K562 (cell line): Measurements from ENCODE around the gene PTGR1. TPM values are rescaled to one million over a fixed set of nuclear protein-coding genes. Genes with fewer than 3 reads are reported as not detected.
A peak's percentile ranks its signal among the peaks of the same experiment; 100 is the strongest.

Source experiments
- ADNP ChIP-seq: fragments of 200-800 bp; sonication (Bioruptor generic); IDR thresholded peaks from 2 replicates; pipeline ENCODE4 v1.6.1; 2016; ENCODE audit warnings: missing genetic modification characterization, missing compliant biosample characterization
- CHCHD3 ChIP-seq: fragments of 250-450 bp; sonication (Bioruptor Pico); IDR thresholded peaks from 2 replicates; pipeline ENCODE4 v2.1.2; 2022; ENCODE audit warnings: mild to moderate bottlenecking
- CXXC5 ChIP-seq: fragments of 250-450 bp; sonication (Bioruptor Pico); IDR thresholded peaks from 2 replicates; pipeline ENCODE4 v1.8.0; 2022; ENCODE audit warnings: inconsistent platforms, mild to moderate bottlenecking, moderate library complexity
- E2F6 ChIP-seq, 2 experiments: IDR thresholded peaks; 2 replicates each; pipeline ENCODE4 v1.6.1; 2011; ENCODE audit warnings: borderline replicate concordance in 1 of 2, control low read depth in 1 of 2, low read depth in 1 of 2, low read length in 1 of 2, mild to moderate bottlenecking in 1 of 2, mixed read lengths in 1 of 2, moderate library complexity in 1 of 2; ENCODE audit not compliant: insufficient read depth in 1 of 2, insufficient read length in 1 of 2, poor library complexity in 1 of 2, severe bottlenecking in 1 of 2; ENCODE audit errors: extremely low read depth in 1 of 2
- ELF4 ChIP-seq: fragments of 450-650 bp; formaldehyde crosslinking; IDR thresholded peaks from 2 replicates; pipeline ENCODE4 v1.4.0; 2022; ENCODE audit warnings: missing genetic modification characterization
- JUND ChIP-seq, 2 experiments: IDR thresholded peaks; 2 replicates in 1 of 2; 3 replicates in 1 of 2; pipeline ENCODE4 v1.6.1; 2011; ENCODE audit warnings: borderline replicate concordance in 2 of 2, low read depth in 2 of 2, low read length in 2 of 2, improper control_type of control experiment in 1 of 2, missing biosample characterization in 1 of 2, missing genetic modification characterization in 1 of 2, missing genetic modification reagents in 1 of 2
- NELFE ChIP-seq: IDR thresholded peaks from 2 replicates; pipeline ENCODE4 v1.6.1; 2011; ENCODE audit warnings: mild to moderate bottlenecking; ENCODE audit not compliant: insufficient read depth, insufficient read length
- NR3C1 ChIP-seq: sonication (generic); formaldehyde crosslinking; IDR thresholded peaks from 2 replicates; pipeline ENCODE4 v1.8.1; 2022; ENCODE audit warnings: missing genetic modification reagents
- ZC3H11A ChIP-seq: IDR thresholded peaks from 2 replicates; pipeline ENCODE4 v1.6.1; 2012; ENCODE audit warnings: low read depth, low read length, improper control_type of control experiment
- ZFX ChIP-seq: sonication (generic); formaldehyde crosslinking; IDR thresholded peaks from 2 replicates; pipeline ENCODE4 v1.8.0; 2022; ENCODE audit warnings: mild to moderate bottlenecking, missing genetic modification reagents, moderate library complexity
- ZNF3 ChIP-seq: fragments of 250-450 bp; sonication (Bioruptor Pico); IDR thresholded peaks from 2 replicates; pipeline ENCODE4 v1.5.0; 2021; ENCODE audit warnings: mild to moderate bottlenecking, moderate library complexity
- ZNF592 ChIP-seq: fragments of 450-650 bp; IDR thresholded peaks from 2 replicates; pipeline ENCODE4 v1.6.1; 2017; ENCODE audit warnings: antibody characterized with exemption, mild to moderate bottlenecking
- ZNF764 ChIP-seq: fragments of 250-450 bp; sonication (Bioruptor Pico); IDR thresholded peaks from 2 replicates; pipeline ENCODE4 v1.4.0; 2020; ENCODE audit warnings: low read depth, mild to moderate bottlenecking, moderate library complexity
- polyA plus RNA-seq, 8 experiments: library from polyadenylated mRNA; depleted of rRNA in 4 of 8; stranded (reverse) in 5 of 8; unstranded in 3 of 8; fragments of >200 nt; fragmentation: Nextera tagmentation in 2 of 8; fragmentation: Illumina TruSeq in 1 of 8; extraction: Ambion mirVana in 2 of 8; extraction: Trizol in 1 of 8; gene quantifications; 2 replicates each; pipeline versions ENCODE4 v1.2.1 to v1.2.3, GENCODE V29; 2011 to 2014; ENCODE audit warnings: inconsistent platforms in 1 of 8, missing spikeins in 1 of 8
- total RNA-seq, 7 experiments: library from RNA; depleted of rRNA in 6 of 7; stranded (reverse); fragments of >200 nt in 6 of 7; fragmentation: Illumina TruSeq in 2 of 7; extraction: Trizol in 2 of 7; gene quantifications; 2 replicates each; pipeline versions ENCODE4 v1.2.1 to v1.2.3, GENCODE V29; 2011 to 2021; ENCODE audit warnings: low replicate concordance in 1 of 7
- TF ChIP-seq, protein P1 (sequence below): IDR thresholded peaks from 3 replicates; pipeline ENCODE4 v1.6.1; 2011; ENCODE audit warnings: borderline replicate concordance, mild to moderate bottlenecking, moderate library complexity; ENCODE audit not compliant: insufficient read length; ENCODE audit errors: extremely low read depth
- TF ChIP-seq, protein P2 (sequence below), 2 experiments: fragments of 450-650 bp; conservative IDR thresholded peaks; 2 replicates each; pipeline ENCODE4 v1.6.1; 2017; ENCODE audit warnings: mild to moderate bottlenecking in 2 of 2, moderate library complexity in 2 of 2

Gene PTGR1
- total and polyA plus RNA-seq, 9 of the 15 experiments (the other 6 are each of a cell fraction or from before 2014, with no cell fraction given), result 0.22 TPM; not detected in 8

DNA sequence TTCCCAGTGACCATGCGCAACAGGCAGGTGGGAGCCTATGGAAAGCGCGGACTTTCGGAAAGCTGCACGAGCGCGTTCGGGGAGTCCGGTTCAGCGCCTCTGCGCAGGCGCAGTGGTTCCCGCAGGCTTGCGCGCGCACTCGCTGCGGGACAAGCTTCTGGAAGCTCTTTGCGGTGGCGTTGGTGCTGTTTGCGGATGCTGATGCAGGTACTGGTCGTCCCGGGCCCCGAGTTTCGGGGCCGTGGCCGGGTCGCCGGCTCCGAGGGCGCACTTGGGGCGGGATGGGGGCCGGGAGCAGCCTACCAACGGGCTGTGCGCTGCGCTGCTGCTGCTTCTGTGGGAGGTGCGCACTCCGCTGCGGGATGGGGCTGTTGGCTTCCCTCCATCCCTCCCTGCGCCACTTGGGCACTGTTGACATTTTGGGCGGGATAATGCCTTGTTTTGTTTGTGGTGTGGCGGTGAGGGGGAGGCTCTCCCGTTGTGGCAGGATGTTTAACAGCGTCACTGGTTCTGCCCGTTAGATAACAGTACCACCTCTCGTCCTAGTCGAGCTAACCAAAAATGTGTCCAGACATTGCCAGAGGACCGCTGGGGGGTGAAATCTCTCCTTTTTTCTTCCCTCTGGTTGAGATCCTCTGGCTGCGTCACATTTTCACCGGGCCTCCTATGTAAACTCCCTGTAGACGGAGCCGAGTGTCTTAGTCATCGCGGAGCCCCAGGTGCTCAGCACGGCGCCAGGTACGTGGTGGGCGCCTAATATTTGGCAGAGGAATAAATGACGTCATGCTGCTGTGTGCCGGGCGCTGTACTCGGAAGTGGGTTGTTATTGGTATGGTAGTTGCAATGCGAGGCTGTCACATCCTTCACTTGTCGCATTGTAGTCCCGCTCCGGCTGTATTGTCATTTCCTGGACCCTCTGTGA, 74.1 kb downstream of the PTGR1 start, which contains the start of gene ZNF483 (continued):
- TF ChIP-seq, protein P1, sequence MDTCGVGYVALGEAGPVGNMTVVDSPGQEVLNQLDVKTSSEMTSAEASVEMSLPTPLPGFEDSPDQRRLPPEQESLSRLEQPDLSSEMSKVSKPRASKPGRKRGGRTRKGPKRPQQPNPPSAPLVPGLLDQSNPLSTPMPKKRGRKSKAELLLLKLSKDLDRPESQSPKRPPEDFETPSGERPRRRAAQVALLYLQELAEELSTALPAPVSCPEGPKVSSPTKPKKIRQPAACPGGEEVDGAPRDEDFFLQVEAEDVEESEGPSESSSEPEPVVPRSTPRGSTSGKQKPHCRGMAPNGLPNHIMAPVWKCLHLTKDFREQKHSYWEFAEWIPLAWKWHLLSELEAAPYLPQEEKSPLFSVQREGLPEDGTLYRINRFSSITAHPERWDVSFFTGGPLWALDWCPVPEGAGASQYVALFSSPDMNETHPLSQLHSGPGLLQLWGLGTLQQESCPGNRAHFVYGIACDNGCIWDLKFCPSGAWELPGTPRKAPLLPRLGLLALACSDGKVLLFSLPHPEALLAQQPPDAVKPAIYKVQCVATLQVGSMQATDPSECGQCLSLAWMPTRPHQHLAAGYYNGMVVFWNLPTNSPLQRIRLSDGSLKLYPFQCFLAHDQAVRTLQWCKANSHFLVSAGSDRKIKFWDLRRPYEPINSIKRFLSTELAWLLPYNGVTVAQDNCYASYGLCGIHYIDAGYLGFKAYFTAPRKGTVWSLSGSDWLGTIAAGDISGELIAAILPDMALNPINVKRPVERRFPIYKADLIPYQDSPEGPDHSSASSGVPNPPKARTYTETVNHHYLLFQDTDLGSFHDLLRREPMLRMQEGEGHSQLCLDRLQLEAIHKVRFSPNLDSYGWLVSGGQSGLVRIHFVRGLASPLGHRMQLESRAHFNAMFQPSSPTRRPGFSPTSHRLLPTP, result no peak
- TF ChIP-seq ADNP (no peak), NELFE (no peak), ZFX (no peak), ELF4 (no peak), ZNF3 (CRISPR knock-in tag) (no peak), NR3C1 (CRISPR knock-in tag) (no peak), JUND (IDR thresholded peaks at IDR 0.05; ENCODE audit: borderline replicate concordance, low read depth, low read length) (0 out of 2 replicates have a peak, but pooled peaks have one; percentile 7), JUND (tag; IDR thresholded peaks at IDR 0.05; ENCODE audit: borderline replicate concordance, low read depth, low read length) (no peak; the same call in 2 of the 3 replicates), ZNF764 (CRISPR knock-in tag) (no peak), E2F6 (IDR thresholded peaks at IDR 0.05; ENCODE audit: borderline replicate concordance in 1 of 2, extremely low read depth in 1 of 2, insufficient read depth in 1 of 2, insufficient read length in 1 of 2, low read depth in 1 of 2, low read length in 1 of 2, poor library complexity in 1 of 2, severe bottlenecking in 1 of 2) (peak in 1 of 2 experiments; percentile 47), CXXC5 (CRISPR knock-in tag) (peak; percentile 24; the same call in 1 of the 2 replicates), CHCHD3 (CRISPR knock-in tag) (no peak), ZNF592 (no peak), ZC3H11A (no peak)
- TF ChIP-seq, protein P2, sequence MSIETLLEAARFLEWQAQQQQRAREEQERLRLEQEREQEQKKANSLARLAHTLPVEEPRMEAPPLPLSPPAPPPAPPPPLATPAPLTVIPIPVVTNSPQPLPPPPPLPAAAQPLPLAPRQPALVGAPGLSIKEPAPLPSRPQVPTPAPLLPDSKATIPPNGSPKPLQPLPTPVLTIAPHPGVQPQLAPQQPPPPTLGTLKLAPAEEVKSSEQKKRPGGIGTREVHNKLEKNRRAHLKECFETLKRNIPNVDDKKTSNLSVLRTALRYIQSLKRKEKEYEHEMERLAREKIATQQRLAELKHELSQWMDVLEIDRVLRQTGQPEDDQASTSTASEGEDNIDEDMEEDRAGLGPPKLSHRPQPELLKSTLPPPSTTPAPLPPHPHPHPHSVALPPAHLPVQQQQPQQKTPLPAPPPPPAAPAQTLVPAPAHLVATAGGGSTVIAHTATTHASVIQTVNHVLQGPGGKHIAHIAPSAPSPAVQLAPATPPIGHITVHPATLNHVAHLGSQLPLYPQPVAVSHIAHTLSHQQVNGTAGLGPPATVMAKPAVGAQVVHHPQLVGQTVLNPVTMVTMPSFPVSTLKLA (conservative IDR thresholded peaks at IDR 0.05), result no peak
